ENCODE results near the gene FAM20A. TPM values are rescaled to one million over a fixed set of nuclear protein-coding genes. Genes with fewer than 3 reads are reported as not detected.

The FAM20A gene
- total RNA-seq, 1 experiment from 2014 or later: 0.11 TPM

GRCh38 chr17:68533887-68534694 lies 67.1 kb downstream of the FAM20A start:
- Histone ChIP-seq H4K20me1 (ENCODE audit: low read length) (no peaks in the 10 kb centered on the region), H3K36me3 (ENCODE audit: low read depth, low read length) (peaks cover 70% of the 10 kb centered on the region), H3K4me1 (ENCODE audit: insufficient read depth, low read length) (peaks cover 22% of the 10 kb centered on the region), H3K4me3 (ENCODE audit: low read length) (no peak overlapping the region), H3K9ac (ENCODE audit: low read length) (peak overlapping the region; percentile 69), H3K9me3 (ENCODE audit: low read length) (no peaks in the 10 kb centered on the region), H3F3A (ENCODE audit: low read length, unreplicated experiment) (peaks cover 8% of the 10 kb centered on the region), H3K27ac (ENCODE audit: low read length) (peak overlapping the region; percentile 88), H3K4me2 (ENCODE audit: low read length) (peak overlapping the region; percentile 46), H3K9me2 (replicated peaks; ENCODE audit: low read length) (no peaks in the 10 kb centered on the region), H2AFZ (ENCODE audit: low read length) (no peak overlapping the region), H3K27me3 (ENCODE audit: low read length) (no peaks in the 10 kb centered on the region), H3K79me2 (ENCODE audit: low read length) (no peaks in the 10 kb centered on the region)
- DNase-seq (peak; percentile 72), ATAC-seq (peak; percentile 44)
- BruUV-seq (replicated peaks): no TSS peak
- intact Hi-C loops (cut with micrococcal nuclease): loop anchor here (1.0 to 10.0 kb wide), 6 partner anchors 9 to 711 kb away; no protein-coding TSS in a partner anchor
- ChIA-PET CTCF (interaction anchor here (0.6 to 1.4 kb wide), 9 partner anchors 9 to 1073 kb away, joined by 3 to 9 read pairs (median 5); partner anchors contain the start of genes PRKAR1A and WIPI1), POLR2A (ENCODE audit: unreplicated experiment) (interaction anchor here (0.5 kb wide), 1 partner anchor 88 kb away, joined by 4 read pairs; no protein-coding TSS in a partner anchor)
- TF ChIP-seq EZH2 (IDR thresholded peaks at IDR 0.05; ENCODE audit: low read length, unreplicated experiment): no peak
- TF ChIP-seq, protein P1, sequence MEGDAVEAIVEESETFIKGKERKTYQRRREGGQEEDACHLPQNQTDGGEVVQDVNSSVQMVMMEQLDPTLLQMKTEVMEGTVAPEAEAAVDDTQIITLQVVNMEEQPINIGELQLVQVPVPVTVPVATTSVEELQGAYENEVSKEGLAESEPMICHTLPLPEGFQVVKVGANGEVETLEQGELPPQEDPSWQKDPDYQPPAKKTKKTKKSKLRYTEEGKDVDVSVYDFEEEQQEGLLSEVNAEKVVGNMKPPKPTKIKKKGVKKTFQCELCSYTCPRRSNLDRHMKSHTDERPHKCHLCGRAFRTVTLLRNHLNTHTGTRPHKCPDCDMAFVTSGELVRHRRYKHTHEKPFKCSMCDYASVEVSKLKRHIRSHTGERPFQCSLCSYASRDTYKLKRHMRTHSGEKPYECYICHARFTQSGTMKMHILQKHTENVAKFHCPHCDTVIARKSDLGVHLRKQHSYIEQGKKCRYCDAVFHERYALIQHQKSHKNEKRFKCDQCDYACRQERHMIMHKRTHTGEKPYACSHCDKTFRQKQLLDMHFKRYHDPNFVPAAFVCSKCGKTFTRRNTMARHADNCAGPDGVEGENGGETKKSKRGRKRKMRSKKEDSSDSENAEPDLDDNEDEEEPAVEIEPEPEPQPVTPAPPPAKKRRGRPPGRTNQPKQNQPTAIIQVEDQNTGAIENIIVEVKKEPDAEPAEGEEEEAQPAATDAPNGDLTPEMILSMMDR (conservative IDR thresholded peaks at IDR 0.05; ENCODE audit: low read depth, low read length): peak; percentile 90

DNA sequence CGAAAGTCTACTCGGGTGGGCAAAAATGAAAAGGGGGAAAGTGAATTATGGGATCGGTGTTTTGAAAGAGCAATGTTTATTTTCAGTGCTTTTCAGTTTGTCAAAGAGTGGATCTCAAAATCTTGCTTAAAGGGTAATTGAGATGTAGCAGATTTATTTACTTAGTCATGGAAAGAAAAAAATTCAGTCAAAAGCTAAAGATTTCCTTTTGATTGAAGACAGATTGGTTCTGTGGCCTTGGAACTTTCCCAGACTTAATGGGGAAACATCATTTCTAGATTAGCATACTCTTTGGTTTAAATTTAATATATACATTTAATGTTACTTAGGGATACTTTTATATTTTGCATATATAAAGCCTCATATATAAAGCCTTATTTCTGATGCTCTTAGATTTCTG lies 68.3 kb downstream of the FAM20A start:
- no peaks in the 10 kb centered on the region for H3K79me2 ChIP-seq (ENCODE audit: low read length)
- H3K4me1 ChIP-seq (ENCODE audit: insufficient read depth, low read length): peaks cover 22% of the 10 kb centered on the region
- no peak overlapping the region for H3K27ac ChIP-seq (ENCODE audit: low read length)
- peaks cover 80% of the 10 kb centered on the region for H3K36me3 ChIP-seq (ENCODE audit: low read depth, low read length)
- ChIA-PET POLR2A (ENCODE audit: unreplicated experiment) (no interaction called here), CTCF (interaction anchor here (0.6 kb wide), 1 partner anchor 82 kb away, joined by 5 read pairs; no protein-coding TSS in a partner anchor)
- H3K4me3 ChIP-seq (ENCODE audit: low read length): no peak overlapping the region
- DNase-seq (no peak), ATAC-seq (no peak)
- H3K9me3 ChIP-seq (ENCODE audit: low read length): no peaks in the 10 kb centered on the region
- no peaks in the 10 kb centered on the region for H4K20me1 ChIP-seq (ENCODE audit: low read length)
- H3F3A ChIP-seq (ENCODE audit: low read length, unreplicated experiment): peaks cover 8% of the 10 kb centered on the region
- no peak for TF ChIP-seq EZH2 (IDR thresholded peaks at IDR 0.05; ENCODE audit: low read length, unreplicated experiment)
- TF ChIP-seq, protein P1 (conservative IDR thresholded peaks at IDR 0.05; ENCODE audit: low read depth, low read length): no peak
- no peak for TF ChIP-seq EZH2phosphoT487 (IDR thresholded peaks at IDR 0.05; ENCODE audit: borderline replicate concordance, low read length)
- H3K27me3 ChIP-seq (ENCODE audit: low read length): no peaks in the 10 kb centered on the region
- no peak overlapping the region for H2AFZ ChIP-seq (ENCODE audit: low read length)
- H3K9ac ChIP-seq (ENCODE audit: low read length): no peak overlapping the region
- no peaks in the 10 kb centered on the region for H3K9me2 ChIP-seq (replicated peaks; ENCODE audit: low read length)
- H3K4me2 ChIP-seq (ENCODE audit: low read length): no peak overlapping the region
- intact Hi-C loops (cut with micrococcal nuclease): loop anchor here (10.0 kb wide), 1 partner anchor 712 kb away; no protein-coding TSS in a partner anchor
- no TSS peak for BruUV-seq (replicated peaks)

DNA sequence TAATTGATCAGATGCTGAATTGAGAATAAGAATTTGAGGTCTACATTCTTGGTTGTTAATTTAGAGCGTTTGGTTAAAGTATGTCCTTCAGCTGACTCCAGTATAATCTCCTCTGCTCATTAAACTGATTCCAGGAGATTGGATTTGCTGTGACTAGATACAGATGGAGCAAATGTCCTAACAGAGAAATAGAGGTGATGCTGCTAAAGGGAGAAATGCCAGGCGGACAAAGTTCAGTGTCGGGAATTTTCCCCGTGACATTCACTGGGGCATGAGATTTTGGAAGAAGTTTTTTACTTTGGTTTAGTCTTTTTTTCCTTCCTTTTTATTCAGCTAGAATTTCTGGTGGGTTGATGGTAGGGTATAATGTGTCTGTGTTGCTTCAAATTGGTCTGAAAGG lies 69.9 kb downstream of the FAM20A start:
- Histone ChIP-seq H3K4me1 (ENCODE audit: insufficient read depth, low read length) (peaks cover 22% of the 10 kb centered on the region), H2AFZ (ENCODE audit: low read length) (no peak overlapping the region), H3K4me2 (ENCODE audit: low read length) (no peak overlapping the region), H3K9me3 (ENCODE audit: low read length) (no peaks in the 10 kb centered on the region), H3K9me2 (replicated peaks; ENCODE audit: low read length) (no peaks in the 10 kb centered on the region), H3K4me3 (ENCODE audit: low read length) (no peak overlapping the region), H3F3A (ENCODE audit: low read length, unreplicated experiment) (peaks cover 8% of the 10 kb centered on the region), H3K9ac (ENCODE audit: low read length) (no peak overlapping the region), H4K20me1 (ENCODE audit: low read length) (no peaks in the 10 kb centered on the region), H3K27me3 (ENCODE audit: low read length) (no peaks in the 10 kb centered on the region), H3K79me2 (ENCODE audit: low read length) (no peaks in the 10 kb centered on the region), H3K36me3 (ENCODE audit: low read depth, low read length) (peaks cover 80% of the 10 kb centered on the region), H3K27ac (ENCODE audit: low read length) (no peak overlapping the region)
- CTCF ChIA-PET: no interaction called here
- no peak for ATAC-seq
- TSS peak; percentile 25 for BruUV-seq (replicated peaks)
- DNase-seq: no peak
- TF ChIP-seq, protein P1 (conservative IDR thresholded peaks at IDR 0.05; ENCODE audit: low read depth, low read length): no peak
- intact Hi-C loops (cut with micrococcal nuclease): loop anchor here (10.0 kb wide), 1 partner anchor 714 kb away; no protein-coding TSS in a partner anchor
- POLR2A ChIA-PET (ENCODE audit: unreplicated experiment): no interaction called here
